ENCODE results near the gene PTPRM. TPM values are rescaled to one million over a fixed set of nuclear protein-coding genes. Genes with fewer than 3 reads are reported as not detected.

Gene PTPRM
- total RNA-seq, 1 donor from 2014 or later, result 63.2 TPM

- H3K4me3 ChIP-seq (ENCODE audit: low read depth, low read length), result no peak overlapping the region
- TF ChIP-seq CTCF (conservative IDR thresholded peaks at IDR 0.05; ENCODE audit: low read depth, low read length), result no peak
- DNase-seq (ENCODE audit: low read depth), result peak; percentile 3
Measured at GRCh38 chr18:8341481-8342230, 774.5 kb downstream of the PTPRM start.

GRCh38 chr18:8348051-8348720 lies 781.1 kb downstream of the PTPRM start:
- no peak overlapping the region for H3K4me3 ChIP-seq (ENCODE audit: low read depth, low read length)
- TF ChIP-seq CTCF (conservative IDR thresholded peaks at IDR 0.05; ENCODE audit: low read depth, low read length), result no peak
- DNase-seq (ENCODE audit: low read depth), result no peak

- no peak for TF ChIP-seq CTCF (conservative IDR thresholded peaks at IDR 0.05; ENCODE audit: low read depth, low read length)
- no peak overlapping the region for H3K4me3 ChIP-seq (ENCODE audit: low read depth, low read length)
- no peak for DNase-seq (ENCODE audit: low read depth)
Measured at GRCh38 chr18:8349608-8350323, 782.6 kb downstream of the PTPRM start.

- H3K4me3 ChIP-seq (ENCODE audit: low read depth, low read length), result no peak overlapping the region
- no peak for TF ChIP-seq CTCF (conservative IDR thresholded peaks at IDR 0.05; ENCODE audit: low read depth, low read length)
- no peak for DNase-seq (ENCODE audit: low read depth)
Measured at GRCh38 chr18:8350628-8351027, 783.5 kb downstream of the PTPRM start.

GRCh38 chr18:8351161-8351560 lies 784.0 kb downstream of the PTPRM start:
- no peak overlapping the region for H3K4me3 ChIP-seq (ENCODE audit: low read depth, low read length)
- TF ChIP-seq CTCF (conservative IDR thresholded peaks at IDR 0.05; ENCODE audit: low read depth, low read length), result no peak
- DNase-seq (ENCODE audit: low read depth), result no peak

- no peak for DNase-seq (ENCODE audit: low read depth)
- no peak overlapping the region for H3K4me3 ChIP-seq (ENCODE audit: low read depth, low read length)
- no peak for TF ChIP-seq CTCF (conservative IDR thresholded peaks at IDR 0.05; ENCODE audit: low read depth, low read length)
Measured at GRCh38 chr18:8354304-8354703, 787.2 kb downstream of the PTPRM start.
